Measurements from ENCODE around the gene CDKAL1. TPM values are rescaled to one million over a fixed set of nuclear protein-coding genes. Genes with fewer than 3 reads are reported as not detected.

CDKAL1 gene
- total RNA-seq, 1 experiment from 2014 or later, result 20.6 TPM

DNA sequence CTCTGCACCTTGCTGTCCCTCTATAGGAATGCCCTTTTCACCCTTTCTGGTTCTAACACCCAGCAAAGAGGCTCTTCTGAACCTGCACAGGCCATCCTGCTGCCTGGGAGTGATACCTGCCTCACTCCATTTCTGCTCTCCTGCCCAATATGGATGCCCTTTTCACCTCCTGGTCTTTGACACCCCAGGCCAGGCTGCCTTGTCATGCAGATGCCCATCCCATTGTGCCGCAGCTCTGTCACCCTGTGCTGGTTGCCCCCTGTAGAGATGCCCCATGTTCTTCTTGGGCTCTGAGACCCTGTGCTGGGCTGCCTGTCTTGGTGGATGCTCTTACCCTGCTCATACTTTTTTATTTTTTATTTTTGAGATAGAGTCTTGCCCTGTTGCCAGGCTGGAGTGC is 95.3 kb downstream of the CDKAL1 start:
- CTCF ChIA-PET, result interaction anchor here (0.6 kb wide), 1 partner anchor 959 kb away, joined by 3 read pairs; no protein-coding TSS in a partner anchor
- POLR2A ChIA-PET, result no interaction called here
- DNase-seq (ENCODE audit: low spot score) (no peak), ATAC-seq (peak; percentile 29)
- H3K9me3 Mint-ChIP-seq, result no peaks in the 10 kb centered on the region
- H3K27me3 Mint-ChIP-seq (ENCODE audit: low read depth), result no peaks in the 10 kb centered on the region
- H3K4me3 Mint-ChIP-seq, result no peak overlapping the region; the same call in 1 of the 2 replicates
- H3K27ac Mint-ChIP-seq, result peak overlapping the region; percentile 83
- H3K4me1 Mint-ChIP-seq, result peaks cover 38% of the 10 kb centered on the region
- TF ChIP-seq GABPB1 (CRISPR knock-in tag; IDR thresholded peaks at IDR 0.05) (no peak), ZNF423 (CRISPR knock-in tag; IDR thresholded peaks at IDR 0.05) (peak; percentile 78)
- H3K36me3 Mint-ChIP-seq, result no peaks in the 10 kb centered on the region

DNA sequence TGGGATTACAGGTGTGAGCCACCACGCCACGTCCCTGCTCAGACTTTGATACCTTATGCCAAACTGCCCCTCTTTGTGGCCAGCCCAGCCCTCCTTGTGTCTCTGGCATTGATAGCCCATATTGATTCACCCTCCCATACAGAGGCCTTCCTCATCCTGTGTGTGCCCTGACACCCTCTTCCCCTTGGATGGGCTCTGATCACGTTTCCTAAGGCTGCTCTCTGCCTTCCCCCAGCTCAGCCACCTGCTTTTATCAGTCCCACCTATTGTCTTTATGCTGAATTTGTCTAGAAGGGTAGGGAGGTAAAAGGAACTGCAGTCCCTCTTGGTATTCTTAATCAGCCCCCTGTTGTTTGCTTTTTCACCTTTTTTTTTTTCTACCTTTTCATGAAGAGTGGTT is 95.9 kb downstream of the CDKAL1 start:
- H3K9me3 Mint-ChIP-seq, result no peaks in the 10 kb centered on the region
- H3K36me3 Mint-ChIP-seq, result no peaks in the 10 kb centered on the region
- TF ChIP-seq, protein P1, sequence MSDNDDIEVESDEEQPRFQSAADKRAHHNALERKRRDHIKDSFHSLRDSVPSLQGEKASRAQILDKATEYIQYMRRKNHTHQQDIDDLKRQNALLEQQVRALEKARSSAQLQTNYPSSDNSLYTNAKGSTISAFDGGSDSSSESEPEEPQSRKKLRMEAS (CRISPR knock-in tag; IDR thresholded peaks at IDR 0.05), result 0 out of 2 replicates have a peak, but pooled peaks have one; percentile 38
- no peak for TF ChIP-seq FOXK1 (CRISPR knock-in tag; IDR thresholded peaks at IDR 0.05)
- 0 out of 2 replicates have a peak, but pooled peaks have one; percentile 16 for TF ChIP-seq GTF2I (CRISPR knock-in tag; conservative IDR thresholded peaks at IDR 0.05)
- no peak for TF ChIP-seq ZNF232 (CRISPR knock-in tag; IDR thresholded peaks at IDR 0.05)
- no peak for TF ChIP-seq TEAD4 (CRISPR knock-in tag; IDR thresholded peaks at IDR 0.05)
- TF ChIP-seq, protein P2, sequence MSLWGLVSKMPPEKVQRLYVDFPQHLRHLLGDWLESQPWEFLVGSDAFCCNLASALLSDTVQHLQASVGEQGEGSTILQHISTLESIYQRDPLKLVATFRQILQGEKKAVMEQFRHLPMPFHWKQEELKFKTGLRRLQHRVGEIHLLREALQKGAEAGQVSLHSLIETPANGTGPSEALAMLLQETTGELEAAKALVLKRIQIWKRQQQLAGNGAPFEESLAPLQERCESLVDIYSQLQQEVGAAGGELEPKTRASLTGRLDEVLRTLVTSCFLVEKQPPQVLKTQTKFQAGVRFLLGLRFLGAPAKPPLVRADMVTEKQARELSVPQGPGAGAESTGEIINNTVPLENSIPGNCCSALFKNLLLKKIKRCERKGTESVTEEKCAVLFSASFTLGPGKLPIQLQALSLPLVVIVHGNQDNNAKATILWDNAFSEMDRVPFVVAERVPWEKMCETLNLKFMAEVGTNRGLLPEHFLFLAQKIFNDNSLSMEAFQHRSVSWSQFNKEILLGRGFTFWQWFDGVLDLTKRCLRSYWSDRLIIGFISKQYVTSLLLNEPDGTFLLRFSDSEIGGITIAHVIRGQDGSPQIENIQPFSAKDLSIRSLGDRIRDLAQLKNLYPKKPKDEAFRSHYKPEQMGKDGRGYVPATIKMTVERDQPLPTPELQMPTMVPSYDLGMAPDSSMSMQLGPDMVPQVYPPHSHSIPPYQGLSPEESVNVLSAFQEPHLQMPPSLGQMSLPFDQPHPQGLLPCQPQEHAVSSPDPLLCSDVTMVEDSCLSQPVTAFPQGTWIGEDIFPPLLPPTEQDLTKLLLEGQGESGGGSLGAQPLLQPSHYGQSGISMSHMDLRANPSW (CRISPR knock-in tag; conservative IDR thresholded peaks at IDR 0.05; ENCODE audit: low read depth), result no peak
- TF ChIP-seq, protein P3, sequence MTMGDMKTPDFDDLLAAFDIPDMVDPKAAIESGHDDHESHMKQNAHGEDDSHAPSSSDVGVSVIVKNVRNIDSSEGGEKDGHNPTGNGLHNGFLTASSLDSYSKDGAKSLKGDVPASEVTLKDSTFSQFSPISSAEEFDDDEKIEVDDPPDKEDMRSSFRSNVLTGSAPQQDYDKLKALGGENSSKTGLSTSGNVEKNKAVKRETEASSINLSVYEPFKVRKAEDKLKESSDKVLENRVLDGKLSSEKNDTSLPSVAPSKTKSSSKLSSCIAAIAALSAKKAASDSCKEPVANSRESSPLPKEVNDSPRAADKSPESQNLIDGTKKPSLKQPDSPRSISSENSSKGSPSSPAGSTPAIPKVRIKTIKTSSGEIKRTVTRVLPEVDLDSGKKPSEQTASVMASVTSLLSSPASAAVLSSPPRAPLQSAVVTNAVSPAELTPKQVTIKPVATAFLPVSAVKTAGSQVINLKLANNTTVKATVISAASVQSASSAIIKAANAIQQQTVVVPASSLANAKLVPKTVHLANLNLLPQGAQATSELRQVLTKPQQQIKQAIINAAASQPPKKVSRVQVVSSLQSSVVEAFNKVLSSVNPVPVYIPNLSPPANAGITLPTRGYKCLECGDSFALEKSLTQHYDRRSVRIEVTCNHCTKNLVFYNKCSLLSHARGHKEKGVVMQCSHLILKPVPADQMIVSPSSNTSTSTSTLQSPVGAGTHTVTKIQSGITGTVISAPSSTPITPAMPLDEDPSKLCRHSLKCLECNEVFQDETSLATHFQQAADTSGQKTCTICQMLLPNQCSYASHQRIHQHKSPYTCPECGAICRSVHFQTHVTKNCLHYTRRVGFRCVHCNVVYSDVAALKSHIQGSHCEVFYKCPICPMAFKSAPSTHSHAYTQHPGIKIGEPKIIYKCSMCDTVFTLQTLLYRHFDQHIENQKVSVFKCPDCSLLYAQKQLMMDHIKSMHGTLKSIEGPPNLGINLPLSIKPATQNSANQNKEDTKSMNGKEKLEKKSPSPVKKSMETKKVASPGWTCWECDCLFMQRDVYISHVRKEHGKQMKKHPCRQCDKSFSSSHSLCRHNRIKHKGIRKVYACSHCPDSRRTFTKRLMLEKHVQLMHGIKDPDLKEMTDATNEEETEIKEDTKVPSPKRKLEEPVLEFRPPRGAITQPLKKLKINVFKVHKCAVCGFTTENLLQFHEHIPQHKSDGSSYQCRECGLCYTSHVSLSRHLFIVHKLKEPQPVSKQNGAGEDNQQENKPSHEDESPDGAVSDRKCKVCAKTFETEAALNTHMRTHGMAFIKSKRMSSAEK (CRISPR knock-in tag; IDR thresholded peaks at IDR 0.05; ENCODE audit: borderline replicate concordance), result no peak
- no peak for TF ChIP-seq CREM (CRISPR knock-in tag; IDR thresholded peaks at IDR 0.05)
- TF ChIP-seq, protein P4, sequence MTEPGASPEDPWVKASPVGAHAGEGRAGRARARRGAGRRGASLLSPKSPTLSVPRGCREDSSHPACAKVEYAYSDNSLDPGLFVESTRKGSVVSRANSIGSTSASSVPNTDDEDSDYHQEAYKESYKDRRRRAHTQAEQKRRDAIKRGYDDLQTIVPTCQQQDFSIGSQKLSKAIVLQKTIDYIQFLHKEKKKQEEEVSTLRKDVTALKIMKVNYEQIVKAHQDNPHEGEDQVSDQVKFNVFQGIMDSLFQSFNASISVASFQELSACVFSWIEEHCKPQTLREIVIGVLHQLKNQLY (CRISPR knock-in tag; IDR thresholded peaks at IDR 0.05), result no peak
- TF ChIP-seq, protein P5, sequence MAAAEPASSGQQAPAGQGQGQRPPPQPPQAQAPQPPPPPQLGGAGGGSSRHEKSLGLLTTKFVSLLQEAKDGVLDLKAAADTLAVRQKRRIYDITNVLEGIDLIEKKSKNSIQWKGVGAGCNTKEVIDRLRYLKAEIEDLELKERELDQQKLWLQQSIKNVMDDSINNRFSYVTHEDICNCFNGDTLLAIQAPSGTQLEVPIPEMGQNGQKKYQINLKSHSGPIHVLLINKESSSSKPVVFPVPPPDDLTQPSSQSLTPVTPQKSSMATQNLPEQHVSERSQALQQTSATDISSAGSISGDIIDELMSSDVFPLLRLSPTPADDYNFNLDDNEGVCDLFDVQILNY (CRISPR knock-in tag; IDR thresholded peaks at IDR 0.05), result no peak
- TF ChIP-seq SP1 (CRISPR knock-in tag; conservative IDR thresholded peaks at IDR 0.05), result no peak
- no peak for TF ChIP-seq ZNF121 (CRISPR knock-in tag; IDR thresholded peaks at IDR 0.05)
- TF ChIP-seq, protein P6, sequence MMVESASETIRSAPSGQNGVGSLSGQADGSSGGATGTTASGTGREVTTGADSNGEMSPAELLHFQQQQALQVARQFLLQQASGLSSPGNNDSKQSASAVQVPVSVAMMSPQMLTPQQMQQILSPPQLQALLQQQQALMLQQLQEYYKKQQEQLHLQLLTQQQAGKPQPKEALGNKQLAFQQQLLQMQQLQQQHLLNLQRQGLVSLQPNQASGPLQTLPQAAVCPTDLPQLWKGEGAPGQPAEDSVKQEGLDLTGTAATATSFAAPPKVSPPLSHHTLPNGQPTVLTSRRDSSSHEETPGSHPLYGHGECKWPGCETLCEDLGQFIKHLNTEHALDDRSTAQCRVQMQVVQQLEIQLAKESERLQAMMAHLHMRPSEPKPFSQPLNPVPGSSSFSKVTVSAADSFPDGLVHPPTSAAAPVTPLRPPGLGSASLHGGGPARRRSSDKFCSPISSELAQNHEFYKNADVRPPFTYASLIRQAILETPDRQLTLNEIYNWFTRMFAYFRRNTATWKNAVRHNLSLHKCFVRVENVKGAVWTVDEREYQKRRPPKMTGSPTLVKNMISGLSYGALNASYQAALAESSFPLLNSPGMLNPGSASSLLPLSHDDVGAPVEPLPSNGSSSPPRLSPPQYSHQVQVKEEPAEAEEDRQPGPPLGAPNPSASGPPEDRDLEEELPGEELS (CRISPR knock-in tag; IDR thresholded peaks at IDR 0.05), result no peak
- CTCF ChIA-PET, result no interaction called here
- no peak overlapping the region for H3K4me3 Mint-ChIP-seq
- DNase-seq (ENCODE audit: low spot score), result peak; percentile 19
- POLR2A ChIA-PET, result no interaction called here
- H3K27me3 Mint-ChIP-seq (ENCODE audit: low read depth), result no peaks in the 10 kb centered on the region
- ATAC-seq, result peak; percentile 94
- H3K27ac Mint-ChIP-seq, result peak overlapping the region; percentile 43; the same call in 1 of the 2 replicates
- H3K4me1 Mint-ChIP-seq, result peaks cover 41% of the 10 kb centered on the region
